Mesendoderm (in vitro differentiated cells): Measurements from ENCODE around the gene TMEM131.

Source experiments
- DNase-seq: peaks from one replicate; pipeline ENCODE4 v3.0.0; 2013
- H2AK5ac ChIP-seq: 2 replicates; pipeline ENCODE4 v1.6.1; 2013; ENCODE audit warnings: low read length, inconsistent platforms
- H2BK120ac ChIP-seq: 2 replicates; pipeline ENCODE4 v1.6.1; 2013; ENCODE audit warnings: low read depth, mild to moderate bottlenecking, low read length, moderate library complexity, mixed read lengths
- H2BK15ac ChIP-seq: replicated peaks from 2 replicates; pipeline ENCODE4 v1.6.1; 2013; ENCODE audit warnings: low read depth, mild to moderate bottlenecking, moderate library complexity
- H2BK5ac ChIP-seq: 2 replicates; pipeline ENCODE4 v1.6.1; 2013; ENCODE audit warnings: low read length, inconsistent platforms
- H3K18ac ChIP-seq: 2 replicates; pipeline ENCODE4 v1.6.1; 2013; ENCODE audit warnings: mild to moderate bottlenecking, low read length, mixed read lengths
- H3K23ac ChIP-seq: one replicate; pipeline ENCODE4 v1.6.1; 2013; ENCODE audit warnings: low read length
- H3K27ac ChIP-seq: 2 replicates; pipeline ENCODE4 v1.5.1; 2013; ENCODE audit warnings: low read depth, mild to moderate bottlenecking, inconsistent platforms, low read length, moderate library complexity
- H3K27me3 ChIP-seq: 2 replicates; pipeline ENCODE4 v1.6.1; 2013; ENCODE audit warnings: low read length, control low read depth, mild to moderate bottlenecking, inconsistent platforms; ENCODE audit not compliant: insufficient read depth, poor library complexity
- H3K36me3 ChIP-seq: 2 replicates; pipeline ENCODE4 v1.6.1; 2013; ENCODE audit warnings: low read length, inconsistent platforms; ENCODE audit not compliant: control insufficient read depth, insufficient read depth
- H3K4ac ChIP-seq: one replicate; pipeline ENCODE4 v1.6.1; 2013; ENCODE audit warnings: low read depth, mild to moderate bottlenecking, low read length, moderate library complexity
- H3K4me1 ChIP-seq: 2 replicates; pipeline ENCODE4 v1.6.1; 2013; ENCODE audit warnings: low read depth, low read length, inconsistent platforms; ENCODE audit not compliant: control insufficient read depth
- H3K4me2 ChIP-seq: 2 replicates; pipeline ENCODE4 v1.6.1; 2013; ENCODE audit warnings: low read length
- H3K4me3 ChIP-seq: 2 replicates; pipeline ENCODE4 v1.5.1; 2013; ENCODE audit warnings: mild to moderate bottlenecking, low read length
- H3K56ac ChIP-seq: one replicate; pipeline ENCODE4 v1.6.1; 2013; ENCODE audit warnings: low read length
- H3K79me1 ChIP-seq: 2 replicates; pipeline ENCODE4 v1.6.1; 2013; ENCODE audit warnings: low read length, inconsistent platforms
- H3K79me2 ChIP-seq: 2 replicates; pipeline ENCODE4 v1.6.1; 2013; ENCODE audit warnings: mild to moderate bottlenecking, low read length; ENCODE audit not compliant: control insufficient read depth, insufficient read depth
- H3K9ac ChIP-seq: 2 replicates; pipeline ENCODE4 v1.6.1; 2013; ENCODE audit warnings: low read length, inconsistent platforms
- H4K5ac ChIP-seq: one replicate; pipeline ENCODE4 v1.6.1; 2013; ENCODE audit warnings: low read length
- H4K8ac ChIP-seq: one replicate; pipeline ENCODE4 v1.6.1; 2013; ENCODE audit warnings: low read depth, mild to moderate bottlenecking, control low read depth, low read length, moderate library complexity
- whole genome bisulfite sequencing: extraction: QIAGEN DNeasy Blood & Tissue Kit; methylation state at CpG from one replicate; pipeline ENCODE4 v1.1.7; 2013; ENCODE audit warnings: low lambda C conversion rate, missing lambda C conversion rate; ENCODE audit not compliant: insufficient coverage; ENCODE audit errors: extremely low coverage; 5-methylcytosine and 5-hydroxymethylcytosine counted together

TMEM131 gene

DNA sequence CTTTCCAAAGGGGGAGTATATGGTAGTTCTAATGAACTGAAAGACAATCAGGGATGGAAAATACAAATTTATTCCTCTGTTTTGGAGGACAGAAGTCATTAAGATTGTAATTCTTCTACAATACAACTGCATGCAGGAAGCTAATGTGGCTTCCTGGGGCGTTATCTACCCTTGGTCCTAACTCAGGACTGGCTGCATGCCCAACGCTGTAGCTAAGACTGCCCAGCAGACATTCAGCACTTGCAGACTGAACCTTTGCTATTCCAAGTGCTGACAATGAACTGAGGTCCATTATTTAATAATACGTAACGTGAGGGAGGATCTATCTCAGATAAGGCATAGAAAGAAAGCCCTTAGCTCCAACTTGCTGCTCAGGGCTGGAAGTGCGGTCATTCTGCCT lies 229.2 kb downstream of the TMEM131 start:
- Histone ChIP-seq H3K9ac (no peak overlapping the region), H3K36me3 (peaks cover 6% of the 10 kb centered on the region), H3K4me1 (peaks cover 4% of the 10 kb centered on the region), H3K4me3 (no peak overlapping the region), H3K23ac (no peak overlapping the region), H3K18ac (no peak overlapping the region), H2BK5ac (no peak overlapping the region), H3K56ac (no peak overlapping the region), H2AK5ac (no peak overlapping the region), H3K27me3 (no peaks in the 10 kb centered on the region), H2BK15ac (no peak overlapping the region), H3K79me2 (no peaks in the 10 kb centered on the region), H3K27ac (no peak overlapping the region), H3K4me2 (no peak overlapping the region), H4K8ac (no peak overlapping the region), H3K4ac (no peak overlapping the region), H2BK120ac (no peak overlapping the region), H3K79me1 (no peaks in the 10 kb centered on the region), H4K5ac (no peak overlapping the region)
- no CpG with 5 or more reads among the region's 5 CpGs for WGBS
- DNase-seq = no peak

DNA sequence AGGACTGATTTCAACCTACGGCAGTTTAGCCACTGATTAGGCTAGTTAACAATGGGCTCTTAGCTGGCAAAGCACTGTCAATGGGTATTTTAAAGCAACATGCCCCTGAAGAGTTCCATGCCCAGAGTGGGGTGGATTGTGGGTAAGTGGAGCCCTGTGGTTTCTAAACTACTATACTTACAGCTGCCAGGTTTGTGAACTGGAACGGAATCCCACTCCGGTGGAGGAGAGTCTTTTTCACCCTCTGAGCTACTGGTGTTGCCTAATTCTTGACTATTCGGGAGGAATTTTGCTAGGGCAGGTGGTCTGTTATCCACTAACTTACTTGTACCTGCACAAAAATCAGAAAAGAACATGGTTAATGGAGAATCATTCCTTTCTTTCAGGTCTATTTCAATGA lies 229.8 kb downstream of the TMEM131 start:
- H3K9ac ChIP-seq = no peak overlapping the region
- no peak overlapping the region for H4K5ac ChIP-seq
- H2AK5ac ChIP-seq = no peak overlapping the region
- H3K27me3 ChIP-seq = no peaks in the 10 kb centered on the region
- no peak for DNase-seq
- no peak overlapping the region for H3K4ac ChIP-seq
- H3K79me1 ChIP-seq = no peaks in the 10 kb centered on the region
- no peak overlapping the region for H2BK15ac ChIP-seq
- peaks cover 6% of the 10 kb centered on the region for H3K36me3 ChIP-seq
- H3K18ac ChIP-seq = no peak overlapping the region
- H3K23ac ChIP-seq = no peak overlapping the region
- no CpG with 5 or more reads among the region's 4 CpGs for WGBS
- H3K4me2 ChIP-seq = no peak overlapping the region
- no peak overlapping the region for H3K4me3 ChIP-seq
- H2BK5ac ChIP-seq = no peak overlapping the region
- H2BK120ac ChIP-seq = no peak overlapping the region
- no peak overlapping the region for H3K27ac ChIP-seq
- no peaks in the 10 kb centered on the region for H3K79me2 ChIP-seq
- no peak overlapping the region for H4K8ac ChIP-seq
- peaks cover 4% of the 10 kb centered on the region for H3K4me1 ChIP-seq
- H3K56ac ChIP-seq = no peak overlapping the region

- Histone ChIP-seq H3K4ac (no peak overlapping the region), H3K27ac (no peak overlapping the region), H4K5ac (no peak overlapping the region), H3K9ac (no peak overlapping the region), H3K79me2 (no peaks in the 10 kb centered on the region), H2BK5ac (no peak overlapping the region), H3K56ac (no peak overlapping the region), H3K79me1 (no peaks in the 10 kb centered on the region), H2AK5ac (no peak overlapping the region), H3K4me2 (no peak overlapping the region), H2BK15ac (no peak overlapping the region), H3K18ac (no peak overlapping the region), H3K4me3 (no peak overlapping the region), H3K4me1 (peaks cover 4% of the 10 kb centered on the region), H2BK120ac (no peak overlapping the region), H3K23ac (no peak overlapping the region), H3K27me3 (no peaks in the 10 kb centered on the region), H3K36me3 (peaks cover 6% of the 10 kb centered on the region), H4K8ac (no peak overlapping the region)
- peak; percentile 59 for DNase-seq
- WGBS = no CpG with 5 or more reads among the region's 11 CpGs
Measured at GRCh38 chr2:97764559-97765263, 231.0 kb downstream of the TMEM131 start.

DNA sequence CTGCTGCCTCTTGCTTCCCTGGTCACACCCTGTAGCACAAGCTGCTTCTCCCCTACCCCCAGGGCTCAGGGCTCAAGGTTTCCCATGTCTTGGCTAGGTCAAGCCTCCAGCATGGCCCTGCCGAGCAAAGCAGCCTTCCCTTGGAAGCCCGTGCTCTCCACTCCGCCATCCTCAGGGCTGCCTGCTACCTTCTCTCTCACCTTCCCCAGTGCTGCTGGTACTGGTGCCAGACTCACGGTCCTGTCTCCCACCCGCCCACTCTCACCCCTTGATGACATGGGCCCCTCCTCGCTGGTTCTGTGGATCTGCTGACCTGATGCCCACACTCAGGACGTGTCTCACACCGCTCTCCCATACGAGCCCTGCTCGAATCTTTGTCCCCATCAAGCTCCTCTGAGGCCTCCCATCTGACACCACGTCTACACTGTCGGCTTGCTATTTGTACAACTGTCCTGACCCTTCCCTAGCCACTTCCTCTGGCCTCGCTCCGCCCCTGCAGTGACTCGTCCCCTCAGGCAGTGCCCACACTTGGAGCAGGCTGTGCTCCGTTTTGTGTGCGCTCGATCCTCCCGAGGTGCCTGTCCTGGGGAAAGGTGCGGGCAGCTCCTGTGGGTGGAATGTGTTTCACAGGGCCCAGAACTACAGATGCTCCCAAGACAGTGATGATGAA lies 232.4 kb downstream of the TMEM131 start:
- Histone ChIP-seq H3K27ac (no peak overlapping the region), H3K79me1 (no peaks in the 10 kb centered on the region), H3K4me2 (no peak overlapping the region), H3K36me3 (peaks cover 8% of the 10 kb centered on the region), H4K8ac (no peak overlapping the region), H2BK5ac (no peak overlapping the region), H3K4me3 (no peak overlapping the region), H3K4ac (no peak overlapping the region), H2BK15ac (no peak overlapping the region), H2BK120ac (no peak overlapping the region), H3K23ac (no peak overlapping the region), H3K9ac (no peak overlapping the region), H3K27me3 (no peaks in the 10 kb centered on the region), H3K4me1 (peaks cover 2% of the 10 kb centered on the region), H3K18ac (no peak overlapping the region), H3K79me2 (no peaks in the 10 kb centered on the region), H2AK5ac (no peak overlapping the region), H4K5ac (no peak overlapping the region), H3K56ac (no peak overlapping the region)
- DNase-seq = no peak
- no CpG with 5 or more reads among the region's 20 CpGs for WGBS

DNA sequence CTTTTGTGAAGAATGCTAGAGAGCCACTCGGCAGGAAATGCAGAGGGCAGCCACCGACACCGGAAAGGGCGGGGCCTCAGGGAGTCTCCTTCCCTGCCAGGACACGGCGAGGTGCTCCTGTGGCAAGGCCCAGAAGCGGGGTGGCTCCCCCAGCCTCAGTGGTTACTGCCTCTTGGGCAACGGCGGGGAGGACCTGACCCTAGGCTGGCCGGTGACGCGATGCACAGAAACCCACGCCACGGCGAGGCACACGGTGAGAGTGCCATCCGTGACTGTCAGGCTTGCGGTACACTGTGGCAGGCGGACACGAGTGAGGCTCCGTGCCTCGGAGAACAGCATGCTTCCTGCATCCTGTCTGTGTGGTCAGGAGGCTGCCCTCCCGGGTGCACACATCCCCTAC lies 234.6 kb downstream of the TMEM131 start:
- no peak overlapping the region for H3K4me3 ChIP-seq
- H3K23ac ChIP-seq = no peak overlapping the region
- H3K4me1 ChIP-seq = peaks cover 2% of the 10 kb centered on the region
- H3K27ac ChIP-seq = no peak overlapping the region
- no peak overlapping the region for H4K8ac ChIP-seq
- H2BK15ac ChIP-seq = no peak overlapping the region
- no peak overlapping the region for H2BK5ac ChIP-seq
- no peaks in the 10 kb centered on the region for H3K27me3 ChIP-seq
- H2AK5ac ChIP-seq = no peak overlapping the region
- peaks cover 6% of the 10 kb centered on the region for H3K36me3 ChIP-seq
- no peaks in the 10 kb centered on the region for H3K79me2 ChIP-seq
- no peak overlapping the region for H3K56ac ChIP-seq
- H3K9ac ChIP-seq = no peak overlapping the region
- H3K79me1 ChIP-seq = no peaks in the 10 kb centered on the region
- H3K4ac ChIP-seq = no peak overlapping the region
- no peak overlapping the region for H2BK120ac ChIP-seq
- no peak overlapping the region for H3K4me2 ChIP-seq
- DNase-seq = no peak
- no peak overlapping the region for H4K5ac ChIP-seq
- no CpG with 5 or more reads among the region's 23 CpGs for WGBS
- no peak overlapping the region for H3K18ac ChIP-seq
